Measurements from ENCODE around the gene MAN2B2.

GRCh38 chr4:6598127-6598526 is 23.1 kb downstream of the MAN2B2 start:
- TF ChIP-seq CTCF (IDR thresholded peaks at IDR 0.05): no peak
- TF ChIP-seq POLR2A (IDR thresholded peaks at IDR 0.05): no peak

Measured in breast epithelium (tissue), 3 donors.